HEK293 (cell line): ENCODE results near the gene NME3.

ENCODE experiments used
- ELK4 ChIP-seq: IDR thresholded peaks from 2 replicates; pipeline ENCODE4 v1.6.1; 2011; ENCODE audit warnings: mild to moderate bottlenecking, low read depth, low read length, borderline replicate concordance
- KLF17 ChIP-seq: fragments of 450-650 bp; formaldehyde crosslinking; IDR thresholded peaks from 2 replicates; pipeline ENCODE4 v1.5.1; 2016; ENCODE audit warnings: missing biosample characterization, missing genetic modification characterization
- REPIN1 ChIP-seq: fragments of 450-650 bp; formaldehyde crosslinking; IDR thresholded peaks from 2 replicates; pipeline ENCODE4 v1.5.1; 2017; ENCODE audit warnings: missing biosample characterization, missing genetic modification characterization, low read depth
- ZBTB11 ChIP-seq: fragments of 450-650 bp; formaldehyde crosslinking; conservative IDR thresholded peaks from 2 replicates; pipeline ENCODE4 v1.5.1; 2016; ENCODE audit warnings: low read depth, missing biosample characterization, missing genetic modification characterization
- ZBTB26 ChIP-seq: fragments of 450-650 bp; formaldehyde crosslinking; optimal IDR thresholded peaks from 2 replicates; pipeline ENCODE3; 2016; ENCODE audit warnings: missing biosample characterization, mild to moderate bottlenecking, missing genetic modification characterization
- ZNF114 ChIP-seq: fragments of 450-650 bp; formaldehyde crosslinking; IDR thresholded peaks from 2 replicates; pipeline ENCODE4 v1.5.0; 2017; ENCODE audit warnings: missing biosample characterization, missing genetic modification characterization
- ZNF184 ChIP-seq: fragments of 450-650 bp; IDR thresholded peaks from 2 replicates; pipeline ENCODE4 v1.5.1; 2018; ENCODE audit warnings: missing biosample characterization, mild to moderate bottlenecking, missing genetic modification characterization
- ZNF23 ChIP-seq: fragments of 450-650 bp; formaldehyde crosslinking; IDR thresholded peaks from 2 replicates; pipeline ENCODE4 v1.5.1; 2016; ENCODE audit warnings: missing biosample characterization, missing genetic modification characterization, borderline replicate concordance
- ZNF302 ChIP-seq: fragments of 450-650 bp; formaldehyde crosslinking; IDR thresholded peaks from 2 replicates; pipeline ENCODE4 v1.5.1; 2016; ENCODE audit warnings: missing biosample characterization, missing genetic modification characterization, low read depth
- ZNF324 ChIP-seq: fragments of 450-650 bp; formaldehyde crosslinking; IDR thresholded peaks from 2 replicates; pipeline ENCODE4 v1.5.1; 2016; ENCODE audit warnings: missing biosample characterization, missing genetic modification characterization
- ZNF354C ChIP-seq: fragments of 450-650 bp; formaldehyde crosslinking; IDR thresholded peaks from 2 replicates; pipeline ENCODE4 v1.5.1; 2016; ENCODE audit warnings: missing biosample characterization, missing genetic modification characterization, low read depth, borderline replicate concordance
- ZNF514 ChIP-seq: fragments of 450-650 bp; formaldehyde crosslinking; IDR thresholded peaks from 2 replicates; pipeline ENCODE4 v1.5.1; 2016; ENCODE audit warnings: missing biosample characterization, missing genetic modification characterization
- ZNF600 ChIP-seq: fragments of 450-650 bp; formaldehyde crosslinking; IDR thresholded peaks from 2 replicates; pipeline ENCODE4 v1.5.1; 2016; ENCODE audit warnings: missing biosample characterization, missing genetic modification characterization
- ZNF692 ChIP-seq: fragments of 450-650 bp; formaldehyde crosslinking; IDR thresholded peaks from 2 replicates; pipeline ENCODE4 v1.5.1; 2016; ENCODE audit warnings: missing biosample characterization, missing genetic modification characterization
- ZNF701 ChIP-seq: fragments of 450-650 bp; formaldehyde crosslinking; IDR thresholded peaks from 2 replicates; pipeline ENCODE4 v1.5.1; 2016; ENCODE audit warnings: missing biosample characterization, missing genetic modification characterization
- ZNF707 ChIP-seq: fragments of 450-650 bp; formaldehyde crosslinking; IDR thresholded peaks from 2 replicates; pipeline ENCODE4 v1.5.1; 2016; ENCODE audit warnings: missing biosample characterization, missing genetic modification characterization
- ZNF776 ChIP-seq: fragments of 450-650 bp; formaldehyde crosslinking; IDR thresholded peaks from 2 replicates; pipeline ENCODE4 v1.5.0; 2017; ENCODE audit warnings: missing biosample characterization, missing genetic modification characterization, borderline replicate concordance
- ZNF837 ChIP-seq: fragments of 450-650 bp; formaldehyde crosslinking; IDR thresholded peaks from 2 replicates; pipeline ENCODE4 v1.5.1; 2016; ENCODE audit warnings: missing biosample characterization, missing genetic modification characterization
- ZNF843 ChIP-seq: fragments of 450-650 bp; formaldehyde crosslinking; IDR thresholded peaks from 2 replicates; pipeline ENCODE4 v1.5.1; 2016; ENCODE audit warnings: missing biosample characterization, missing genetic modification characterization
- ZSCAN30 ChIP-seq: fragments of 450-650 bp; IDR thresholded peaks from 2 replicates; pipeline ENCODE4 v1.5.1; 2018; ENCODE audit warnings: missing biosample characterization, mild to moderate bottlenecking, missing genetic modification characterization, moderate library complexity
- ZSCAN5A ChIP-seq: fragments of 450-650 bp; formaldehyde crosslinking; IDR thresholded peaks from 2 replicates; pipeline ENCODE4 v1.5.1; 2016; ENCODE audit warnings: missing biosample characterization, missing genetic modification characterization
- TF ChIP-seq, protein P1 (sequence below): sonication (generic); formaldehyde crosslinking; IDR thresholded peaks from 2 replicates; pipeline ENCODE4 v1.8.1; 2022; ENCODE audit warnings: mild to moderate bottlenecking, moderate library complexity, missing genetic modification reagents
- TF ChIP-seq, protein P2 (sequence below): fragments of 450-650 bp; formaldehyde crosslinking; IDR thresholded peaks from 2 replicates; pipeline ENCODE4 v1.5.1; 2016; ENCODE audit warnings: missing biosample characterization, missing genetic modification characterization, borderline replicate concordance

NME3 gene

DNA sequence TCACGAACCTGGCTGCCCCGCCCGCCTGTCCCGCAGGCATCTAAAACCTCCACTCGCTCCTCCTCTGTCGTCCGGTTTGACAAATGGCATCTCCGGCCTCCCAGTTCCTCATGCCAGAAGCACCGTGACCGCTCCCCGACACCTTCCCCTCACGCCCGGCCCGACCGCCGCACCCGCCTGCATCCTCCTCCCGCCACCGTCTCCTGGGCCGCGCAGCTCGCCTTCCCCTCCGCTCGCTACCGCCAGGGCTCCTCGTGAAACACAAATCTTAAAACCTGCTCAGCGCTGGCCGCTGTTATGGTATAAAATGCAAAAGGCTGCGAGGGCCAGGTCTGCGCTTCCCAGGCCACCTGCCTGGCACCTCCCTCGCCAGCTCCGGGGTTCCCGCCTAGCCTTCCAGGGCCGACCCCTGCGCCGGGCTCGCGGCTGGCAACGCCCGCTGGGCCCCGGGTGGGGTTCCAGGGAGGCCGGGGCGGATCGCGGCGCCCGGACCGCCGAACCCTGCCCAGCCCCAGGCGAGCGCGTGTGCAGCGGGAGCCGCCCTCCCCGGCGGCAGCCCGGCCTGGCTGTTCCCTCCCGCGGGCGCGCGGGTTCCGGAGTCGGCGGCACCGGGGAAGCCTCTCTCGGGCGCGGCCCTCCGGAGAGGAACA, 10.5 kb upstream of the NME3 start (continued):
- TF ChIP-seq ZNF692 (tag by site-specific recombination) (0 out of 2 replicates have a peak, but pooled peaks have one; percentile 47), ZNF302 (tag by site-specific recombination) (no peak), ZNF514 (tag by site-specific recombination) (no peak), REPIN1 (no peak), KLF17 (tag by site-specific recombination) (peak; percentile 90; the same call in 1 of the 2 replicates), ZNF324 (tag by site-specific recombination) (no peak), ZBTB11 (tag by site-specific recombination) (no peak; the same call in 1 of the 2 replicates), ZNF701 (no peak), ZNF843 (no peak), ELK4 (no peak), ZNF776 (tag by site-specific recombination) (no peak), ZSCAN5A (no peak), ZNF184 (tag by site-specific recombination) (no peak), ZNF354C (tag by site-specific recombination) (no peak), ZNF707 (tag by site-specific recombination) (no peak), ZNF837 (no peak), ZNF600 (tag by site-specific recombination) (peak; percentile 80), ZSCAN30 (tag by site-specific recombination) (no peak), ZNF23 (tag by site-specific recombination) (no peak), ZBTB26 (peak; percentile 93), ZNF114 (no peak)
- TF ChIP-seq, protein P1, sequence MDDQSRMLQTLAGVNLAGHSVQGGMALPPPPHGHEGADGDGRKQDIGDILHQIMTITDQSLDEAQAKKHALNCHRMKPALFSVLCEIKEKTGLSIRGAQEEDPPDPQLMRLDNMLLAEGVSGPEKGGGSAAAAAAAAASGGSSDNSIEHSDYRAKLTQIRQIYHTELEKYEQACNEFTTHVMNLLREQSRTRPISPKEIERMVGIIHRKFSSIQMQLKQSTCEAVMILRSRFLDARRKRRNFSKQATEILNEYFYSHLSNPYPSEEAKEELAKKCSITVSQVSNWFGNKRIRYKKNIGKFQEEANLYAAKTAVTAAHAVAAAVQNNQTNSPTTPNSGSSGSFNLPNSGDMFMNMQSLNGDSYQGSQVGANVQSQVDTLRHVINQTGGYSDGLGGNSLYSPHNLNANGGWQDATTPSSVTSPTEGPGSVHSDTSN (CRISPR knock-in tag): no peak
- TF ChIP-seq, protein P2, sequence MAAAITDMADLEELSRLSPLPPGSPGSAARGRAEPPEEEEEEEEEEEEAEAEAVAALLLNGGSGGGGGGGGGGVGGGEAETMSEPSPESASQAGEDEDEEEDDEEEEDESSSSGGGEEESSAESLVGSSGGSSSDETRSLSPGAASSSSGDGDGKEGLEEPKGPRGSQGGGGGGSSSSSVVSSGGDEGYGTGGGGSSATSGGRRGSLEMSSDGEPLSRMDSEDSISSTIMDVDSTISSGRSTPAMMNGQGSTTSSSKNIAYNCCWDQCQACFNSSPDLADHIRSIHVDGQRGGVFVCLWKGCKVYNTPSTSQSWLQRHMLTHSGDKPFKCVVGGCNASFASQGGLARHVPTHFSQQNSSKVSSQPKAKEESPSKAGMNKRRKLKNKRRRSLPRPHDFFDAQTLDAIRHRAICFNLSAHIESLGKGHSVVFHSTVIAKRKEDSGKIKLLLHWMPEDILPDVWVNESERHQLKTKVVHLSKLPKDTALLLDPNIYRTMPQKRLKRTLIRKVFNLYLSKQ: no peak
